Measurements from ENCODE around the gene CCDC150.
"Not testable (repeated sequence)": the region's sequence is repeated elsewhere in the genome, so short reads cannot be mapped to it uniquely, and the experiment has no call there.

Gene CCDC150

GRCh38 chr2:196718419-196719109 lies 79.0 kb downstream of the CCDC150 start:
- peak; percentile 4 for DNase-seq

- DNase-seq = peak; percentile 14
Measured at GRCh38 chr2:196719110-196719872, 79.8 kb downstream of the CCDC150 start.

- DNase-seq = no peak
Measured at GRCh38 chr2:196723571-196723970, 84.1 kb downstream of the CCDC150 start.

GRCh38 chr2:196725218-196725617 lies 85.7 kb downstream of the CCDC150 start:
- no peak for DNase-seq

GRCh38 chr2:196725882-196726281 lies 86.4 kb downstream of the CCDC150 start:
- no peak for DNase-seq

- DNase-seq = no peak
Measured at GRCh38 chr2:196729418-196729817, 89.9 kb downstream of the CCDC150 start.

- DNase-seq = not testable (repeated sequence)
Measured at GRCh38 chr2:196736646-196737045, 97.1 kb downstream of the CCDC150 start.

- DNase-seq = no peak
Measured at GRCh38 chr2:196737046-196737445, 97.5 kb downstream of the CCDC150 start.

GRCh38 chr2:196739031-196739430 lies 99.5 kb downstream of the CCDC150 start:
- no peak for DNase-seq

- no peak for DNase-seq
Measured at GRCh38 chr2:196742216-196742615, 102.7 kb downstream of the CCDC150 start.

- no peak for DNase-seq
Measured at GRCh38 chr2:196742685-196743084, 103.2 kb downstream of the CCDC150 start.

- no peak for DNase-seq
Measured at GRCh38 chr2:196743165-196743564, 103.7 kb downstream of the CCDC150 start.

GRCh38 chr2:196745711-196746110 lies 106.2 kb downstream of the CCDC150 start:
- DNase-seq = no peak

- DNase-seq = no peak
Measured at GRCh38 chr2:196747400-196747799, 107.9 kb downstream of the CCDC150 start.

GRCh38 chr2:196748123-196748522 lies 108.6 kb downstream of the CCDC150 start:
- no peak for DNase-seq

GRCh38 chr2:196750291-196750923 lies 110.9 kb downstream of the CCDC150 start:
- DNase-seq = no peak

- DNase-seq = peak; percentile 78
Measured at GRCh38 chr2:196750977-196751631, 111.6 kb downstream of the CCDC150 start.

- DNase-seq = peak; percentile 11
Measured at GRCh38 chr2:196758474-196759377, 119.2 kb downstream of the CCDC150 start.

GRCh38 chr2:196759378-196759706 lies 119.8 kb downstream of the CCDC150 start:
- DNase-seq = no peak

- DNase-seq = no peak
Measured at GRCh38 chr2:196767101-196767500, 127.6 kb downstream of the CCDC150 start.
